Ascending aorta (tissue), 2 donors: ENCODE data around the gene LGALS13. TPM values are rescaled to one million over a fixed set of nuclear protein-coding genes. Genes with fewer than 3 reads are reported as not detected.

Experiments used
- DNase-seq, 2 donors: peaks; one replicate each; pipeline ENCODE4 v3.0.0-alpha.2; 2019; ENCODE audit warnings: low spot score in 2 of 2
- H3K27ac ChIP-seq, 2 donors: fragments of 200-600 bp; sonication (generic); one replicate each; pipeline ENCODE4 v1.5.1; 2016 to 2017; ENCODE audit warnings: mild to moderate bottlenecking in 1 of 2
- H3K27me3 ChIP-seq: fragments of 200-600 bp; sonication (generic); one replicate; pipeline ENCODE4 v1.5.1; 2017
- H3K36me3 ChIP-seq, 2 donors: fragments of 200-600 bp; sonication (generic); one replicate each; pipeline ENCODE4 v1.5.1; 2016
- H3K4me1 ChIP-seq, 2 donors: fragments of 200-600 bp; sonication (generic); one replicate each; pipeline ENCODE4 v1.5.1; 2016 to 2017; ENCODE audit warnings: mild to moderate bottlenecking in 1 of 2
- H3K4me3 ChIP-seq, 2 donors: fragments of 200-600 bp; sonication (generic); one replicate each; pipeline ENCODE4 v1.5.1; 2016 to 2017; ENCODE audit warnings: mild to moderate bottlenecking in 1 of 2
- H3K9me3 ChIP-seq, 2 donors: fragments of 200-600 bp; sonication (generic); one replicate each; pipeline ENCODE4 v1.5.1; 2016
- CTCF ChIP-seq, 3 experiments: fragments of 200-600 bp in 2 of 3; fragments of 450-650 bp in 1 of 3; sonication (generic) in 2 of 3; IDR thresholded peaks; one replicate each; pipeline ENCODE4 v1.5.1; 2016 to 2019; ENCODE audit warnings: antibody characterized with exemption in 3 of 3, mild to moderate bottlenecking in 1 of 3, moderate library complexity in 1 of 3
- intact Hi-C: fragments of 100-400 bp; cut with DNase I; formaldehyde crosslinking; loops from one replicate; pipeline ENCODE4 v1.15.1; 2023
- total RNA-seq: library from RNA; depleted of rRNA; stranded (reverse); fragments of >200 nt; gene quantifications from one replicate; pipeline ENCODE4 v1.1.0, GENCODE V29; 2016

The LGALS13 gene
- total RNA-seq, 1 donor from 2014 or later: not detected

- Histone ChIP-seq H3K27ac (no peak overlapping the region), H3K9me3 (no peaks in the 10 kb centered on the region), H3K4me3 (no peak overlapping the region), H3K36me3 (no peaks in the 10 kb centered on the region), H3K27me3 (no peaks in the 10 kb centered on the region), H3K4me1 (no peaks in the 10 kb centered on the region)
- no peak for TF ChIP-seq CTCF (IDR thresholded peaks at IDR 0.05)
- no peak for DNase-seq
- intact Hi-C loops: no loop called here
Measured at GRCh38 chr19:39596911-39597310, 5.4 kb upstream of the LGALS13 start.

GRCh38 chr19:39599116-39599515 lies 3.2 kb upstream of the LGALS13 start:
- no peak for DNase-seq
- H3K27ac ChIP-seq: no peak overlapping the region
- no peaks in the 10 kb centered on the region for H3K9me3 ChIP-seq
- H3K27me3 ChIP-seq: no peaks in the 10 kb centered on the region
- no peak overlapping the region for H3K4me3 ChIP-seq
- no peaks in the 10 kb centered on the region for H3K36me3 ChIP-seq
- intact Hi-C loops: no loop called here
- no peak for TF ChIP-seq CTCF (IDR thresholded peaks at IDR 0.05)
- no peaks in the 10 kb centered on the region for H3K4me1 ChIP-seq

- DNase-seq: no peak
- Histone ChIP-seq H3K27ac (no peak overlapping the region), H3K4me1 (no peaks in the 10 kb centered on the region), H3K27me3 (no peaks in the 10 kb centered on the region), H3K4me3 (no peak overlapping the region), H3K9me3 (no peaks in the 10 kb centered on the region), H3K36me3 (no peaks in the 10 kb centered on the region)
- intact Hi-C loops: no loop called here
- TF ChIP-seq CTCF (IDR thresholded peaks at IDR 0.05): no peak
Measured at GRCh38 chr19:39603825-39604224, 1.5 kb downstream of the LGALS13 start.

GRCh38 chr19:39607021-39607420 lies 4.7 kb downstream of the LGALS13 start:
- TF ChIP-seq CTCF (IDR thresholded peaks at IDR 0.05): no peak
- intact Hi-C loops: no loop called here
- DNase-seq: no peak

GRCh38 chr19:39607561-39607960 lies 5.2 kb downstream of the LGALS13 start:
- Histone ChIP-seq H3K4me1 (no peaks in the 10 kb centered on the region), H3K9me3 (no peaks in the 10 kb centered on the region), H3K27me3 (no peaks in the 10 kb centered on the region), H3K27ac (no peak overlapping the region), H3K36me3 (no peaks in the 10 kb centered on the region), H3K4me3 (no peak overlapping the region)
- no peak for DNase-seq
- intact Hi-C loops: no loop called here
- no peak for TF ChIP-seq CTCF (IDR thresholded peaks at IDR 0.05)

More at GRCh38 chr19:39607021-39607420, 4.7 kb downstream of the LGALS13 start:
- H3K36me3 ChIP-seq: no peaks in the 10 kb centered on the region
- no peak overlapping the region for H3K4me3 ChIP-seq
- no peaks in the 10 kb centered on the region for H3K27me3 ChIP-seq
- H3K4me1 ChIP-seq: no peaks in the 10 kb centered on the region
- no peak overlapping the region for H3K27ac ChIP-seq
- no peaks in the 10 kb centered on the region for H3K9me3 ChIP-seq

- no peaks in the 10 kb centered on the region for H3K4me1 ChIP-seq
- no peak for DNase-seq
- no peak for TF ChIP-seq CTCF (IDR thresholded peaks at IDR 0.05)
- H3K36me3 ChIP-seq: no peaks in the 10 kb centered on the region
- no peak overlapping the region for H3K4me3 ChIP-seq
- H3K9me3 ChIP-seq: no peaks in the 10 kb centered on the region
- no peaks in the 10 kb centered on the region for H3K27me3 ChIP-seq
- H3K27ac ChIP-seq: no peak overlapping the region
- intact Hi-C loops: no loop called here
Measured at GRCh38 chr19:39613597-39613996, 11.3 kb downstream of the LGALS13 start.
